ENCODE results near the gene CABS1. TPM values are rescaled to one million over a fixed set of nuclear protein-coding genes. Genes with fewer than 3 reads are reported as not detected.

Gene CABS1
- total RNA-seq, 2 experiments from 2014 or later: not detected

- intact Hi-C loops (cut with DNase I, micrococcal nuclease): no loop called here
- Mint-ChIP-seq H3K9me3 (peaks cover 4% of the 10 kb centered on the region), H3K36me3 (ENCODE audit: low read depth) (no peaks in the 10 kb centered on the region), H3K4me3 (no peak overlapping the region), H3K27ac (no peak overlapping the region), H3K27me3 (no peaks in the 10 kb centered on the region), H3K4me1 (ENCODE audit: low read depth) (no peaks in the 10 kb centered on the region)
- no peak overlapping the region for H3K27ac ChIP-seq (ENCODE audit: low read depth in 1 of 2, low read length in 2 of 2)
- TF ChIP-seq CTCF (IDR thresholded peaks at IDR 0.05): no peak
- no peaks in the 10 kb centered on the region for H3K27me3 ChIP-seq (ENCODE audit: control insufficient read depth in 1 of 2, insufficient read depth in 2 of 2, low read length in 2 of 2)
- H3K36me3 ChIP-seq (ENCODE audit: insufficient read depth, low read length): no peaks in the 10 kb centered on the region
- H3K9me3 ChIP-seq (ENCODE audit: control insufficient read depth in 1 of 2, insufficient read depth in 1 of 2, low read length in 2 of 2): no peaks in the 10 kb centered on the region
- CTCF ChIA-PET: interaction anchor here (0.8 kb wide), 1 partner anchor 12 kb away, joined by 3 read pairs; no protein-coding TSS in a partner anchor
- no peak for DNase-seq
- no peak overlapping the region for H3K4me3 ChIP-seq (ENCODE audit: low read length)
- no peaks in the 10 kb centered on the region for H3K4me1 ChIP-seq (ENCODE audit: insufficient read depth, low read length)
- POLR2A ChIA-PET: no interaction called here
- no peak for ATAC-seq (ENCODE audit: poor library complexity)
These were observed 28.7 kb upstream of the CABS1 start for GRCh38 chr4:70306076-70306475.

DNA sequence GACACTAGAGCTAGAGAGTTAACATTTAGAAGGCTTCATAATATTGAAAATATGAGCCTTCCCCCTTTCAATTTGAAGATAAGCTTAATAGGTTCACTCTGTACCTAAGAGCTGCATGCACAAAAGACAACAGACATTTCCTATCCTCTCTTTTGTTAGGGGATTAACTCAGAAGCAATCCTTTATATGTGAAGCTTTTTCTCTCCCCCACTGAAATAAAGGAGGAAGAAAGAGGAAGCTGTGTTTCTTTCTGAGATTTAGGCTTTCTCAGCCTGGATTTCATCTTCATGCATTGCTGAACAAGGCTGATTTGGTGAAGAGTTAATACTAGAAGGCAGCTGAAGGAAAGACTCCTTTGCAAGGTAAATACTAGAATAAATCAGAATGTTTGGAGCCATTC, 21.0 kb upstream of the CABS1 start:
- TF ChIP-seq CTCF (IDR thresholded peaks at IDR 0.05): no peak
- H3K4me3 Mint-ChIP-seq: no peak overlapping the region
- no peaks in the 10 kb centered on the region for H3K36me3 Mint-ChIP-seq (ENCODE audit: low read depth)
- CTCF ChIA-PET: no interaction called here
- peaks cover 3% of the 10 kb centered on the region for H3K9me3 Mint-ChIP-seq
- no peak for ATAC-seq (ENCODE audit: poor library complexity)
- no peaks in the 10 kb centered on the region for H3K27me3 Mint-ChIP-seq
- H3K4me3 ChIP-seq (ENCODE audit: low read length): no peak overlapping the region
- H3K4me1 Mint-ChIP-seq (ENCODE audit: low read depth): no peaks in the 10 kb centered on the region
- DNase-seq: no peak
- H3K27ac ChIP-seq (ENCODE audit: low read depth in 1 of 2, low read length in 2 of 2): no peak overlapping the region
- POLR2A ChIA-PET: no interaction called here
- H3K9me3 ChIP-seq (ENCODE audit: control insufficient read depth in 1 of 2, insufficient read depth in 1 of 2, low read length in 2 of 2): no peaks in the 10 kb centered on the region
- no peaks in the 10 kb centered on the region for H3K27me3 ChIP-seq (ENCODE audit: control insufficient read depth in 1 of 2, insufficient read depth in 2 of 2, low read length in 2 of 2)
- intact Hi-C loops (cut with DNase I, micrococcal nuclease): no loop called here
- H3K27ac Mint-ChIP-seq: no peak overlapping the region
- no peaks in the 10 kb centered on the region for H3K4me1 ChIP-seq (ENCODE audit: insufficient read depth, low read length)
- H3K36me3 ChIP-seq (ENCODE audit: insufficient read depth, low read length): no peaks in the 10 kb centered on the region

DNA sequence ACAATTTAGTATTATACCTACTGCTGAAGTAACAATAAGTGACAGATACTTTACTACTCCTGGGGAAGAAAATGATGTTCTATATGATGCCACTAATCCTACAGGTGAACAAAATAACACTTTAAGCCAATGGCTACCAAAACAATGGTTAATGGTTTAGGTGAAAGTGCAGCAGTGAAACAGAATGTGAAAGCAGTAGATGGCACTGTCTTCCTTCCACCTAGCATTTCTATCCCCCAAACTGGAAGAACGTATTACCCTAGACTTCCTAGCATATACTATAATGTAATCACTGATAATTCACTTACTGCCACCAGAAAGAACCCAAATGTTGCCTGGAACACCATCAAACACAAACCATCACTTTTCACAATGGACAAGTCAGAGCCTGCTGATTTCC, 18.9 kb upstream of the CABS1 start:
- POLR2A ChIA-PET: no interaction called here
- no peak overlapping the region for H3K4me3 Mint-ChIP-seq
- Histone ChIP-seq H3K36me3 (ENCODE audit: insufficient read depth, low read length) (no peaks in the 10 kb centered on the region), H3K4me3 (ENCODE audit: low read length) (no peak overlapping the region), H3K9me3 (ENCODE audit: control insufficient read depth in 1 of 2, insufficient read depth in 1 of 2, low read length in 2 of 2) (no peaks in the 10 kb centered on the region), H3K27ac (ENCODE audit: low read depth in 1 of 2, low read length in 2 of 2) (no peak overlapping the region), H3K27me3 (ENCODE audit: control insufficient read depth in 1 of 2, insufficient read depth in 2 of 2, low read length in 2 of 2) (no peaks in the 10 kb centered on the region), H3K4me1 (ENCODE audit: insufficient read depth, low read length) (no peaks in the 10 kb centered on the region)
- H3K4me1 Mint-ChIP-seq (ENCODE audit: low read depth): no peaks in the 10 kb centered on the region
- intact Hi-C loops (cut with DNase I, micrococcal nuclease): no loop called here
- no peaks in the 10 kb centered on the region for H3K27me3 Mint-ChIP-seq
- DNase-seq: no peak
- ATAC-seq (ENCODE audit: poor library complexity): no peak
- CTCF ChIA-PET: no interaction called here
- H3K36me3 Mint-ChIP-seq (ENCODE audit: low read depth): no peaks in the 10 kb centered on the region
- no peak for TF ChIP-seq CTCF (IDR thresholded peaks at IDR 0.05)
- H3K27ac Mint-ChIP-seq: no peak overlapping the region
- H3K9me3 Mint-ChIP-seq: peaks cover 3% of the 10 kb centered on the region
